ENCODE measurements around the gene POU6F2.

DNA sequence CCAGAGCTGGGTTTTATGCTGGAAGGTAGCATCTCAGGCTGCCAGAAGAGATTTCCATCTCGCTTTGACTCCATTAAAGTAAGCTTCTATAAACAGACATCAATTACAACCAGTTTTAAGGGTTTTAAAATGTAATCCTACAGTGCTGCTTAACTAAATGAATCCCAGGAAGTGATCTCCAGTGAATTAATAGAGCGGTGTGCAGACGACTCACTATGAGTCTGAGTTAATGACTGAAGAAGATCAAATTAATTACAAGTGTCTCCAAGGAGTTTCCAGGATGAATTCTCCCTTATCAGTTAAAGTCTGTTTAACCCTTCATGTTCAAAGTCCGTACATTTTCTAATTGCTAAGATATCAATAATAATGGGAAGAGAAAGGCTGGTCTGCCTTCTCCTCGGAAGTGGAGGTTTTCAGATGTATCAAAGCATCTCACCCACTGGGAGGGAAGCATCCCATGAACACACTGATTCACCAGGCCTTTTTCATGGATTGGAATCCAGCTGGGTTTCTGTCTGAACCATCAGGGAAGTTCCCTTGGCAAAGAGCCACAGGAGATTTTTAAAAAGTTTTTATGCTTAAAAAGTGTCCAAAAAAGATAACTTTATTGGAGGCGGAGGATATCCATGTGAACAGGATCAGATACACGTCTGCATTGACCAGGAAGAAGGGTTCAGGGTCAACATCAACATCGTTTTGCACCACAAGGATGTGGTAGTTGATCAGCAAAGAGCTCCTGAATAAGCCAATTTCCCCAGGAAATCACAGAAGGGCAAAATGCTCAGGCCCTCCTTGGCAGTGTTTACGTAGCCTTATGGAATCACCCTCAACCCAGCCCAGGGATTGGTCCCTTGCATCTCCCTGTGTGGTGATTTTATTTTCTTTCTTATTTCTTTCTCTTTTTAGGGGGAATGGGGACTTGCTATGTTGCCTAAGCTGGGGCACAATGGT, 288.2 kb downstream of the POU6F2 start:
- TF ChIP-seq, protein P1, sequence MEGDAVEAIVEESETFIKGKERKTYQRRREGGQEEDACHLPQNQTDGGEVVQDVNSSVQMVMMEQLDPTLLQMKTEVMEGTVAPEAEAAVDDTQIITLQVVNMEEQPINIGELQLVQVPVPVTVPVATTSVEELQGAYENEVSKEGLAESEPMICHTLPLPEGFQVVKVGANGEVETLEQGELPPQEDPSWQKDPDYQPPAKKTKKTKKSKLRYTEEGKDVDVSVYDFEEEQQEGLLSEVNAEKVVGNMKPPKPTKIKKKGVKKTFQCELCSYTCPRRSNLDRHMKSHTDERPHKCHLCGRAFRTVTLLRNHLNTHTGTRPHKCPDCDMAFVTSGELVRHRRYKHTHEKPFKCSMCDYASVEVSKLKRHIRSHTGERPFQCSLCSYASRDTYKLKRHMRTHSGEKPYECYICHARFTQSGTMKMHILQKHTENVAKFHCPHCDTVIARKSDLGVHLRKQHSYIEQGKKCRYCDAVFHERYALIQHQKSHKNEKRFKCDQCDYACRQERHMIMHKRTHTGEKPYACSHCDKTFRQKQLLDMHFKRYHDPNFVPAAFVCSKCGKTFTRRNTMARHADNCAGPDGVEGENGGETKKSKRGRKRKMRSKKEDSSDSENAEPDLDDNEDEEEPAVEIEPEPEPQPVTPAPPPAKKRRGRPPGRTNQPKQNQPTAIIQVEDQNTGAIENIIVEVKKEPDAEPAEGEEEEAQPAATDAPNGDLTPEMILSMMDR (IDR thresholded peaks at IDR 0.05), result no peak
- no peak for TF ChIP-seq POLR2A (IDR thresholded peaks at IDR 0.05)
- TF ChIP-seq EP300 (IDR thresholded peaks at IDR 0.05), result no peak
